Smooth muscle cell of the coronary artery (primary cell): Measurements from ENCODE around the gene OR13J1. TPM values are rescaled to one million over a fixed set of nuclear protein-coding genes. Genes with fewer than 3 reads are reported as not detected.

Source experiments
- total RNA-seq: library from RNA; depleted of rRNA; stranded (reverse); fragments of >200 nt; gene quantifications from 2 replicates; pipeline ENCODE4 v1.2.3, GENCODE V29; 2014; ENCODE audit warnings: low replicate concordance

The OR13J1 gene
- total RNA-seq: not detected in 2 replicates

DNA sequence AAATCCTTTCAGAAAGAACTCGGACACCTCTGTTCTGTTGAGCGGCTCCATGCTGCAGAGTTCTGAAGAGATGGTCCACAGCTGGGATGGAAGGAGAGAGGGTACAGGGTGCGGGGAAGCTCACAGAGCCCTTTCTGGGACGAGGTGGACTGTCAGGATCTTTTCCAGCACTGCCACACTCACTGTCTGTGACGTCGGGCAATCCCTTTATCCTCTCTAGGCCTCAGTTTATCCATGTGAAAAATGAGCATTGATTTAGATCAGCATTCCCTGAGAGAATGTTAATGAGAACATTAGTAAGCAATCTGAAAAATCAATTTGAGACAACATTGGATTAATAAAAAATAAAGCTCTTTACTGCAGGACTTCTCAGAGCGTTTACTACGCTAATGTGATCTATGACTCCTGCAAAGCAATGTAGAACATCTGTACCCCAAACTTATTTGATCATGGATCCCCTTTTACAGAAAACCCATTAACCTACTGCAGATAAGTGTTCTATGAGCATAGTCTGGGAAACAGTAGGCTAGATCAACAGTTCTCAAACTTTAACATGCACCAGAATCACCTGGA is at the start of gene OR13J1:
Gene OR13J1, minus strand, starts transcription at position 51 of the 573 bp plus-strand sequence. Its CDS starts 0 bp downstream, at position 51.

GRCh38 chr9:35909274-35909673 is 39.1 kb upstream of the OR13J1 start, which contains the start of gene SPAAR:
TSS of gene SPAAR (plus strand) at chr9:35909490. CDS start at chr9:35910464, 974 bp downstream.

GRCh38 chr9:35905912-35906679 is 35.9 kb upstream of the OR13J1 start, which contains the start of gene HRCT1:
TSS of gene HRCT1 (plus strand) at chr9:35906202. CDS start at chr9:35906288, 86 bp downstream.

GRCh38 chr9:35829084-35829763 is 41.0 kb downstream of the OR13J1 start, which contains the start of gene TMEM8B:
TSS of gene TMEM8B (plus strand) at chr9:35829228. CDS start at chr9:35829448, 220 bp downstream.

DNA sequence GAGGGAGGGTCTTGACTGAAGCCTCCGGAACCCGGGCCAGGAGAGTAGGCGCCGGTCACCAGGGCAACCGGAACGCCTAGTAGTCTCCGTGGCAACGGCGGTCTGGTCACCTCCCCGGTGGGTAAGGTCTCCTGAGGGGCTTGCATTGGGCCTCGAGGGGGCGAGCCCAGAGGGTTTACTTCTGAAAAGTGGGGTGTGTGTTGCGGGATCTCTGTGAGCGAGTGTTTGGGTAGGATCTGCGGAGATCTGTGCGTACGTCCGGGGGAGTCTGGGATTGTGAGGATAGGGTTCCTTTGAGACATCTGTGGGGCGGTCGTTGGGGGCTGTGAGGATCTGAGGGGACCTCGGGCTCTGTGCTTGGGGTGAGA is 41.5 kb downstream of the OR13J1 start, which contains the start of gene FAM221B:
Gene FAM221B, minus strand, starts transcription at position 17 of the 368 bp plus-strand sequence. CDS start 2,571 bp downstream, outside the sequence.

Other genes starting within 250 kb of the OR13J1 start
- gene SIT1, start 219.5 kb downstream of the OR13J1 start, total RNA-seq: 0.12 and 0.15 TPM in 2 replicates
- 21,628 and 54,922 TPM in 2 replicates for gene RMRP, start 212.4 kb downstream of the OR13J1 start, total RNA-seq
- gene CCDC107, start 212.1 kb downstream of the OR13J1 start, total RNA-seq: 13.5 and 17.8 TPM in 2 replicates
- gene ARHGEF39, start 205.2 kb downstream of the OR13J1 start, total RNA-seq: 0.53 TPM in 1 of 2 replicates, not detected in the other
- 0.98 TPM in 1 of 2 replicates, not detected in the other for gene CA9, start 196.5 kb downstream of the OR13J1 start, total RNA-seq
- 835 and 1,197 TPM in 2 replicates for gene TPM2, start 180.5 kb downstream of the OR13J1 start, total RNA-seq
- gene TLN1, start 138.2 kb downstream of the OR13J1 start, total RNA-seq: 309 and 372 TPM in 2 replicates
- gene CREB3, start 137.7 kb downstream of the OR13J1 start, total RNA-seq: 28.4 and 66.7 TPM in 2 replicates
- gene GBA2, start 121.2 kb downstream of the OR13J1 start, total RNA-seq: 23.5 and 27.1 TPM in 2 replicates
- 8.3 and 11.0 TPM in 2 replicates for gene RGP1, start 121.1 kb downstream of the OR13J1 start, total RNA-seq
- gene MSMP, start 116.1 kb downstream of the OR13J1 start, total RNA-seq: not detected in 2 replicates
- 18.7 and 19.5 TPM in 2 replicates for gene NPR2, start 78.8 kb downstream of the OR13J1 start, total RNA-seq
- gene SPAG8, start 58.1 kb downstream of the OR13J1 start, total RNA-seq: 1.2 and 1.3 TPM in 2 replicates
- 11.3 and 37.8 TPM in 2 replicates for gene HINT2, start 55.4 kb downstream of the OR13J1 start, total RNA-seq
- gene FAM221B, start 41.7 kb downstream of the OR13J1 start, total RNA-seq: not detected in 2 replicates
- 1.6 and 2.3 TPM in 2 replicates for gene TMEM8B, start 41.2 kb downstream of the OR13J1 start, total RNA-seq
- 12.0 TPM in 1 of 2 replicates, not detected in the other for gene HRCT1, start 35.8 kb upstream of the OR13J1 start, total RNA-seq
- gene SPAAR, start 39.1 kb upstream of the OR13J1 start, total RNA-seq: 0.12 and 0.68 TPM in 2 replicates
- gene OR2S2, start 87.8 kb upstream of the OR13J1 start, total RNA-seq: 0.08 TPM in 1 of 2 replicates, not detected in the other
- gene RECK, start 166.5 kb upstream of the OR13J1 start, total RNA-seq: 39.6 and 44.8 TPM in 2 replicates